HG03280 (cell line): ENCODE results near the gene RTBDN.
A peak's percentile ranks its signal among the peaks of the same experiment; 100 is the strongest.

Source experiments
- ATAC-seq: cut with Tn5 transposase; IDR thresholded peaks from one replicate; pipeline ENCODE4 v1.9.1; 2021; ENCODE audit warnings: mild to moderate bottlenecking, moderate library complexity; ENCODE audit not compliant: unreplicated experiment

RTBDN gene

GRCh38 chr19:12783291-12783848 lies 51.0 kb downstream of the RTBDN start:
- no peak for ATAC-seq

- peak; percentile 46 for ATAC-seq
These were observed 51.7 kb downstream of the RTBDN start for GRCh38 chr19:12782424-12783290.

GRCh38 chr19:12782174-12782423 lies 52.3 kb downstream of the RTBDN start:
- no peak for ATAC-seq

GRCh38 chr19:12779162-12779993 lies 55.0 kb downstream of the RTBDN start:
- no peak for ATAC-seq

- no peak for ATAC-seq
These were observed 55.5 kb downstream of the RTBDN start for GRCh38 chr19:12778905-12779161.

- no peak for ATAC-seq
These were observed 56.1 kb downstream of the RTBDN start for GRCh38 chr19:12778017-12778904.

- no peak for ATAC-seq
These were observed 57.0 kb downstream of the RTBDN start for GRCh38 chr19:12777217-12778016.
